A549 (cell line): Measurements from ENCODE around the gene ZC3H7A. TPM values are rescaled to one million over a fixed set of nuclear protein-coding genes. Genes with fewer than 3 reads are reported as not detected.

ENCODE experiments used
- ATAC-seq, 2 experiments: fragments of 200-7000 bp in 1 of 2; fragments of >200 bp in 1 of 2; cut with Nextera tagmentation in 1 of 2; cut with Tn5 transposase in 1 of 2; 3 replicates each; pipeline versions ENCODE4 v1.8.0 to v1.9.1; 2018 to 2020; ENCODE audit warnings: mild to moderate bottlenecking in 1 of 2, moderate library complexity in 1 of 2
- CTCF ChIA-PET: fragments of 300-600 bp; sonication (Branson Sonifier 250); formaldehyde crosslinking; extraction: SDS; loops from one replicate; lab custom pipeline; 2021; ENCODE audit warnings: antibody characterized with exemption, inconsistent platforms; lab: Yijun Ruan, JAX
- POLR2A ChIA-PET: fragments of 350-600 bp; formaldehyde crosslinking; extraction: SDS; loops from one replicate; lab custom pipeline; 2021; ENCODE audit warnings: antibody characterized with exemption, inconsistent platforms; lab: Yijun Ruan, JAX
- DNase-seq, 2 experiments: peaks; one replicate each; pipeline versions ENCODE4 v3.0.0 to v3.0.0-alpha.2; 2011 to 2016; ENCODE audit warnings: low read depth in 1 of 2, low spot score in 1 of 2
- FAIRE-seq: peaks from 2 replicates; lab custom pipeline; 2011; peaks lifted over from hg19 to GRCh38; lab: Jason Lieb, UNC
- H3K27ac ChIP-seq, 2 experiments: fragments of >200 bp; sonication (Bioruptor Twin); formaldehyde crosslinking; 3 replicates each; pipeline ENCODE4 v1.5.1; 2016 to 2017
- H3K4me1 ChIP-seq: fragments of >200 bp; sonication (Bioruptor Twin); formaldehyde crosslinking; 3 replicates; pipeline ENCODE4 v1.6.1; 2016
- H3K4me2 ChIP-seq: fragments of >200 bp; sonication (Bioruptor Twin); formaldehyde crosslinking; 3 replicates; pipeline ENCODE4 v1.6.1; 2016
- H3K4me3 ChIP-seq: fragments of >200 bp; sonication (Bioruptor Twin); formaldehyde crosslinking; 3 replicates; pipeline ENCODE4 v1.5.1; 2016
- H3K9me3 ChIP-seq: fragments of >200 bp; sonication (Bioruptor Twin); formaldehyde crosslinking; 3 replicates; pipeline ENCODE4 v1.6.1; 2016
- BCL3 ChIP-seq: fragments of >200 bp; sonication (Bioruptor Twin); formaldehyde crosslinking; IDR thresholded peaks from 3 replicates; pipeline ENCODE4 v1.6.1; 2016
- CBX2 ChIP-seq: fragments of 200-600 bp; sonication (generic); IDR thresholded peaks from 2 replicates; pipeline ENCODE4 v1.6.1; 2016; ENCODE audit warnings: low read depth, mild to moderate bottlenecking, borderline replicate concordance
- CEBPB ChIP-seq, 2 experiments: fragments of >200 bp in 1 of 2; sonication (Bioruptor Twin) in 1 of 2; formaldehyde crosslinking in 1 of 2; IDR thresholded peaks; 2 replicates each; pipeline ENCODE4 v1.6.1; 2012 to 2016
- CHD2 ChIP-seq: fragments of 150-350 bp; IDR thresholded peaks from 2 replicates; pipeline ENCODE4 v1.6.1; 2014; ENCODE audit warnings: low read length; ENCODE audit not compliant: partially characterized antibody
- CHD4 ChIP-seq: fragments of 200-600 bp; sonication (generic); IDR thresholded peaks from 2 replicates; pipeline ENCODE4 v1.6.1; 2016; ENCODE audit warnings: antibody characterized with exemption, mild to moderate bottlenecking, borderline replicate concordance
- HDAC2 ChIP-seq: fragments of 200-600 bp; sonication (generic); IDR thresholded peaks from 2 replicates; pipeline ENCODE4 v1.6.1; 2016
- HOXA7 ChIP-seq: fragments of 250-450 bp; sonication (Bioruptor Pico); IDR thresholded peaks from 2 replicates; pipeline ENCODE4 v1.5.0; 2020; ENCODE audit warnings: mild to moderate bottlenecking, moderate library complexity
- MAFK ChIP-seq: fragments of 450-650 bp; IDR thresholded peaks from 2 replicates; pipeline ENCODE4 v1.6.1; 2014; ENCODE audit not compliant: partially characterized antibody
- MAX ChIP-seq: IDR thresholded peaks from 2 replicates; pipeline ENCODE4 v1.6.1; 2012
- NR3C1 ChIP-seq: fragments of >200 bp; sonication (Bioruptor Twin); formaldehyde crosslinking; IDR thresholded peaks from 3 replicates; pipeline ENCODE4 v1.6.1; 2017
- PBX3 ChIP-seq: IDR thresholded peaks from 2 replicates; pipeline ENCODE4 v1.6.1; 2012
- RCOR1 ChIP-seq: fragments of 150-350 bp; IDR thresholded peaks from 2 replicates; pipeline ENCODE4 v1.6.1; 2014; ENCODE audit warnings: antibody characterized with exemption, low read length, low read depth
- REST ChIP-seq: fragments of 200-600 bp; sonication (generic); IDR thresholded peaks from 2 replicates; pipeline ENCODE4 v1.6.1; 2016; ENCODE audit warnings: antibody characterized with exemption, mild to moderate bottlenecking, moderate library complexity
- RNF2 ChIP-seq: fragments of 200-600 bp; sonication (generic); IDR thresholded peaks from 2 replicates; pipeline ENCODE4 v1.6.1; 2016; ENCODE audit warnings: low read depth, mild to moderate bottlenecking, antibody characterized with exemption, moderate library complexity, borderline replicate concordance
- ZC3H11A ChIP-seq: fragments of 450-650 bp; IDR thresholded peaks from 2 replicates; pipeline ENCODE4 v1.6.1; 2014; ENCODE audit warnings: antibody characterized with exemption, mild to moderate bottlenecking
- WGBS: methylation state at CpG from one replicate; pipeline ENCODE4 v1.1.6; 2017; ENCODE audit errors: missing lambda C conversion rate; 5-methylcytosine and 5-hydroxymethylcytosine counted together
- polyA plus RNA-seq, 4 experiments: library from polyadenylated mRNA; depleted of rRNA in 3 of 4; stranded (reverse); fragments of >200 nt; fragmentation: RNase III in 1 of 4; extraction: RNeasy Plus Mini Kit Qiagen cat#74134 plus additional on column Dnase treatment in 1 of 4; gene quantifications; 2 replicates in 3 of 4; 3 replicates in 1 of 4; pipeline ENCODE4 v1.2.3, GENCODE V29; 2011 to 2017

Gene ZC3H7A
- polyA plus RNA-seq, 2 of the 4 experiments (the other 2 are of a cell fraction), result 33.8 to 41.5 TPM

DNA sequence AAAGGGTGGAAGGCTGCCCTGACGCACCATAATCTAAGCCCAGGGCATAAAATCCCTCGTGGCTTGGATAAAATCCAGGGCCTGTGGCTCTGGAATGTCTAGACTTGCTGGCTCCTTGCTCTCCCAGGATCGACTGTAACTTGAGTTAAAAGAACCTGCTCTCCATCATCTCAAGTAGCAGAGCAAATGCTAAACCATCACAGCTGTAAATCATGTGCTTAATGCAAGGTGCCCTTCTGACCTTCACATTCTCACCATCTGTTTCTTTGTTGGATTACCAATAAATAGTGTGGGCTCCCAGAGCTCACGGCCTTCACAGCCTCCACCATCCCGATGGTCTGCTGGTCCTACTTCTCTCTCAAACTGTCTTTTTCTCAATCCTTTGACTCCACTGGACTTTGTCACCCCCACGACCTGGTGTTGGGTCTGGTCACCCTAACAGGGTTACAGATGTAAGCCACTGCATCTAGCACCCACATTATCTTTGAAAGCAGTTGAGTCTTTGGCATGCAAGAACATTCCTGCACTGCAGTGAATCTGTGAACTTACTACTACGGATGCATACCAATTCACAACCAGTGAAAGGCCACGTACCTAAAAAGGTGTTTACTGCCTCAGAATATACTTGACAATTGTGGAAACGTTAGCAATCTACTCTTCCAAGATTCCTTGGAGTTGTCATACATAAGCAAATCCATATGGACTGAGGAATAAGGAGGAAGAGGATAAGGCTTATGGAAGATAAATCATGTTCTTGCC is 39.0 kb upstream of the ZC3H7A start:
- 52% methylated on average over 9 of the region's 9 CpGs for WGBS
- DNase-seq (no peak), ATAC-seq (no peak; a peak in 2 of 6 replicates), FAIRE-seq (no peak)
- no peak overlapping the region; a peak in 1 of 6 replicates for H3K27ac ChIP-seq
- H3K9me3 ChIP-seq, result no peaks in the 10 kb centered on the region
- peaks cover 12% of the 10 kb centered on the region; the same call in 2 of the 3 replicates for H3K4me1 ChIP-seq
- no peak overlapping the region for H3K4me3 ChIP-seq
- TF ChIP-seq HOXA7 (0 out of 2 replicates have a peak, but pooled peaks have one; percentile 46), CHD4 (no peak)
- CTCF ChIA-PET, result interaction anchor here (1.4 to 1.7 kb wide), 2 partner anchors 13 to 440 kb away, joined by 3 to 4 read pairs; no protein-coding TSS in a partner anchor
- H3K4me2 ChIP-seq, result no peak overlapping the region
- POLR2A ChIA-PET, result interaction anchor here (0.6 to 1.2 kb wide), 5 partner anchors 9 to 429 kb away, joined by 3 to 10 read pairs (median 5); no protein-coding TSS in a partner anchor

DNA sequence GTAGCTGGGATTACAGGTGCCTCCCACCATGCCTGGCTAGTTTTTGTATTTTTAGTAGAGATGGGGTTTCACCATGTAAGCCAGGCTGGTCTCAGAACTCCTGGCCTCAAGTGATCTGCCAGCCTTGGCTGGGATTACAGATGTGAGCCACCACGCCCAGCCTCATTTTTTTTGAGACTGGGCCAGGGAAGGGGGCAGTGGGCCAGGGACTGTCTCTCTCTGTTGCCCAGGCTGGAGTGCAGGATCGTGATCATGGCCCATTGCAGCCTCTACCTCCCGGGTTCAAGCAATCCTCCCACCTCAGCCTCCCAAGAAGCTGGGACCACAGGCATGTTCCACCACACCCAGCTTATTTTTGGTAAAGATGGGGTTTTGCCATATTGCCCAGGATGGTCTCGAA is 38.3 kb upstream of the ZC3H7A start:
- TF ChIP-seq RNF2 (no peak), ZC3H11A (no peak), RCOR1 (no peak)
- TF ChIP-seq, all 56 proteins: peak for 0
- no peaks in the 10 kb centered on the region for H3K9me3 ChIP-seq
- FAIRE-seq, result no peak
- peak in 1 of 2 experiments; percentile 32; a peak in 3 of 6 replicates for ATAC-seq
- WGBS, result 88% methylated on average over 4 of the region's 4 CpGs
- no peak overlapping the region for H3K4me2 ChIP-seq
- ChIA-PET POLR2A (interaction anchor here (0.7 to 1.2 kb wide), 2 partner anchors 15 to 428 kb away, joined by 3 to 5 read pairs; no protein-coding TSS in a partner anchor), CTCF (interaction anchor here (1.4 to 1.7 kb wide), 2 partner anchors 13 to 439 kb away, joined by 3 to 4 read pairs; no protein-coding TSS in a partner anchor)
- peaks cover 12% of the 10 kb centered on the region; the same call in 2 of the 3 replicates for H3K4me1 ChIP-seq
- no peak overlapping the region for H3K4me3 ChIP-seq
- peak overlapping the region in 1 of 2 experiments; percentile 66; a peak in 1 of 6 replicates for H3K27ac ChIP-seq
- no peak for DNase-seq

GRCh38 chr16:11833951-11834695 is 37.1 kb upstream of the ZC3H7A start:
- H3K9me3 ChIP-seq, result no peaks in the 10 kb centered on the region
- TF ChIP-seq NR3C1, result no peak
- no peak for TF ChIP-seq MAFK
- no peak for TF ChIP-seq CHD2
- no peak for TF ChIP-seq HDAC2
- TF ChIP-seq RCOR1, result no peak
- TF ChIP-seq CBX2, result no peak
- no peak for TF ChIP-seq BCL3
- TF ChIP-seq PBX3, result no peak
- TF ChIP-seq REST, result no peak
- no peak for TF ChIP-seq MAX
- no peak for TF ChIP-seq CEBPB (IDR thresholded peaks at IDR 0.05)
- TF ChIP-seq, all 56 proteins: peak for 0
- no peak overlapping the region for H3K4me3 ChIP-seq
- H3K4me2 ChIP-seq, result no peak overlapping the region; the same call in 2 of the 3 replicates
- CTCF ChIA-PET, result interaction anchor here (0.6 to 1.7 kb wide), 4 partner anchors 11 to 438 kb away, joined by 3 to 4 read pairs (median 4); partner anchors contain the start of gene ZC3H7A
- 61% methylated on average over 6 of the region's 6 CpGs for WGBS
- peak; percentile 32 to 65; a peak in 5 of 6 replicates for ATAC-seq
- no peak for FAIRE-seq
- peak in 1 of 2 experiments; percentile 24 for DNase-seq
- POLR2A ChIA-PET, result no interaction called here
- H3K27ac ChIP-seq, result peak overlapping the region in 1 of 2 experiments; percentile 66; a peak in 1 of 6 replicates
- peaks cover 12% of the 10 kb centered on the region; the same call in 2 of the 3 replicates for H3K4me1 ChIP-seq
